ENCODE measurements around the gene FOSL1. TPM values are rescaled to one million over a fixed set of nuclear protein-coding genes. Genes with fewer than 3 reads are reported as not detected.

FOSL1 gene
- total RNA-seq, 1 experiment from 2014 or later = 125 TPM

- intact Hi-C loops (cut with micrococcal nuclease) = no loop called here
- DNase-seq (ENCODE audit: low read depth, low spot score) = no peak
- POLR2A ChIA-PET = interaction anchor here (2.4 to 4.2 kb wide), 2 partner anchors 10 to 12 kb away, joined by 7 to 16 read pairs; partner anchors contain the start of genes CFL1 and MUS81
- Histone ChIP-seq H3K9me3 (ENCODE audit: control insufficient read depth in 1 of 2, insufficient read depth in 1 of 2, low read depth in 1 of 2, low read length in 2 of 2) (no peaks in the 10 kb centered on the region; a peak in 1 of 4 replicates), H3K4me3 (replicated peaks in 1 of 2; ENCODE audit: low read depth in 1 of 2, low read length in 2 of 2) (no peak overlapping the region), H3K9me2 (ENCODE audit: insufficient read depth) (no peaks in the 10 kb centered on the region), H2AFZ (ENCODE audit: low read depth, low read length, poor library complexity, severe bottlenecking) (no peak overlapping the region), H3K27ac (ENCODE audit: low read depth, low read length) (no peak overlapping the region), H3K36me3 (ENCODE audit: control insufficient read depth in 1 of 2, insufficient read depth in 2 of 2, low read length in 2 of 2) (peaks cover 2 to 16% of the 10 kb centered on the region in 2 experiments; a peak in 3 of 4 replicates), H3K27me3 (ENCODE audit: insufficient read depth, low read length) (no peaks in the 10 kb centered on the region), H3K9ac (ENCODE audit: low read length) (no peak overlapping the region), H3K79me2 (ENCODE audit: insufficient read depth, low read length) (no peaks in the 10 kb centered on the region), H4K20me1 (ENCODE audit: insufficient read depth) (no peaks in the 10 kb centered on the region), H3K4me1 (ENCODE audit: control insufficient read depth in 1 of 2, insufficient read depth in 2 of 2, low read length in 2 of 2) (no peaks in the 10 kb centered on the region), H3K4me2 (ENCODE audit: low read length) (no peak overlapping the region)
- BruUV-seq (replicated peaks) = no TSS peak
- ATAC-seq = no peak
- CTCF ChIA-PET = interaction anchor here (0.7 to 1.1 kb wide), 2 partner anchors 12 to 197 kb away, joined by 3 to 6 read pairs; no protein-coding TSS in a partner anchor
- RAD21 ChIA-PET (ENCODE audit: low non-redundant PET in 1 of 2, low total read pairs in 2 of 2, uncharacterized antibody in 2 of 2, unreplicated experiment in 2 of 2) = no interaction called here
- TF ChIP-seq, protein P1, sequence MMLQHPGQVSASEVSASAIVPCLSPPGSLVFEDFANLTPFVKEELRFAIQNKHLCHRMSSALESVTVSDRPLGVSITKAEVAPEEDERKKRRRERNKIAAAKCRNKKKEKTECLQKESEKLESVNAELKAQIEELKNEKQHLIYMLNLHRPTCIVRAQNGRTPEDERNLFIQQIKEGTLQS (IDR thresholded peaks at IDR 0.05) = no peak
- no peak for TF ChIP-seq EGR1 (IDR thresholded peaks at IDR 0.05; ENCODE audit: low read depth)
Measured at GRCh38 chr11:65847746-65848145, 52.4 kb downstream of the FOSL1 start.

DNA sequence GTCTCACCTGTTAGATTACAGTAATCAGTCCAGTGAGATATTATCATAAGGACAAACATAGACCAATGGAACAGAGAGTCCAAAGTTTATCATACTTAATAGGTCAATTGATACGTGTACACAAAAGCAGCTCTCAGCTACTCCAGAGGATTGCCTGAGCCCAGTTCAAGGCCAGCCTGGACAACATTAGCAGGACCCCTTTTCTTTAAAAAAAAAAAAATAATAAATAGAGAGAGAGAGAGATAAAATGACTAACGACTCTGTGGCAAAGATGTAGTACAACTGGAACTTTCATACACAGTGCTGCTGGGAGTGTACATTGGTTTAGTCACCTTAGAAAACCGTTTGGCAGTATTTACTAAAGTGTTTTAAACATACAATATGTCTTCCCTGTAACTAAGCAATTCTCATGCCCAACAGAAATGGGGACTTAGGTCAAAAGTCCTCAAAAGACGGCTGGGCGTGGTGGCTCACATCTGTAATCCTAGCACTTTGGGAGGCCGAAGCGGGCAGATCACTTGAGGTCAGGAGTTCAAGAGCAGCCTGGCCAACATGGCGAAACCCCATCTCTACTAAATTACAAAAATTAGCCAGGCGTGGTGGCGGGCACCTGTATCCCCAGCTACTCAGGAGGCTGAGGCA lies 55.8 kb downstream of the FOSL1 start:
- H3K4me3 ChIP-seq (replicated peaks in 1 of 2; ENCODE audit: low read depth in 1 of 2, low read length in 2 of 2) = no peak overlapping the region
- H3K27ac ChIP-seq (ENCODE audit: low read depth, low read length) = no peak overlapping the region
- POLR2A ChIA-PET = no interaction called here
- DNase-seq (ENCODE audit: low read depth, low spot score) (no peak), ATAC-seq (no peak)
- CTCF ChIA-PET = interaction anchor here (1.3 to 1.5 kb wide), 2 partner anchors 16 to 65 kb away, joined by 5 to 6 read pairs; no protein-coding TSS in a partner anchor
- H3K79me2 ChIP-seq (ENCODE audit: insufficient read depth, low read length) = no peaks in the 10 kb centered on the region
- H3K4me2 ChIP-seq (ENCODE audit: low read length) = no peak overlapping the region
- RAD21 ChIA-PET (ENCODE audit: low non-redundant PET in 1 of 2, low total read pairs in 2 of 2, uncharacterized antibody in 2 of 2, unreplicated experiment in 2 of 2) = no interaction called here
- no peak overlapping the region for H3K9ac ChIP-seq (ENCODE audit: low read length)
- H2AFZ ChIP-seq (ENCODE audit: low read depth, low read length, poor library complexity, severe bottlenecking) = no peak overlapping the region
- no peaks in the 10 kb centered on the region for H3K36me3 ChIP-seq (ENCODE audit: control insufficient read depth in 1 of 2, insufficient read depth in 2 of 2, low read length in 2 of 2)
- H4K20me1 ChIP-seq (ENCODE audit: insufficient read depth) = no peaks in the 10 kb centered on the region
- BruUV-seq (replicated peaks) = no TSS peak
- no peaks in the 10 kb centered on the region for H3K4me1 ChIP-seq (ENCODE audit: control insufficient read depth in 1 of 2, insufficient read depth in 2 of 2, low read length in 2 of 2)
- intact Hi-C loops (cut with micrococcal nuclease) = no loop called here
- no peaks in the 10 kb centered on the region for H3K27me3 ChIP-seq (ENCODE audit: insufficient read depth, low read length)
- no peaks in the 10 kb centered on the region for H3K9me3 ChIP-seq (ENCODE audit: control insufficient read depth in 1 of 2, insufficient read depth in 1 of 2, low read depth in 1 of 2, low read length in 2 of 2)
- TF ChIP-seq, protein P1 (IDR thresholded peaks at IDR 0.05) = no peak
- TF ChIP-seq EZH2phosphoT487 (IDR thresholded peaks at IDR 0.05; ENCODE audit: borderline replicate concordance) (no peak), CTCF (IDR thresholded peaks at IDR 0.05 in 2 of 3, conservative IDR thresholded peaks at IDR 0.05 in 1 of 3; ENCODE audit: borderline replicate concordance in 1 of 3, insufficient read depth in 1 of 3, low read depth in 2 of 3, low read length in 2 of 3) (no peak), RAD21 (IDR thresholded peaks at IDR 0.05; ENCODE audit: low read depth) (no peak), JUND (IDR thresholded peaks at IDR 0.05) (no peak), SIN3A (IDR thresholded peaks at IDR 0.05; ENCODE audit: low read depth) (no peak)
- no peaks in the 10 kb centered on the region for H3K9me2 ChIP-seq (ENCODE audit: insufficient read depth)
